GM18502 (cell line): ENCODE data around the gene MAST1.
"Not testable (repeated sequence)": the region's sequence is repeated elsewhere in the genome, so short reads cannot be mapped to it uniquely, and the experiment has no call there.

Experiments
- ATAC-seq: cut with Tn5 transposase; IDR thresholded peaks from one replicate; pipeline ENCODE4 v1.9.1; 2021; ENCODE audit warnings: mild to moderate bottlenecking; ENCODE audit not compliant: unreplicated experiment, poor library complexity

Gene MAST1

GRCh38 chr19:12838886-12839756, 806 bp downstream of the MAST1 start:
- no peak for ATAC-seq

GRCh38 chr19:12840091-12841079, 2.1 kb downstream of the MAST1 start:
- no peak for ATAC-seq

- ATAC-seq: no peak
Observed at GRCh38 chr19:12841094-12841493, 2.8 kb downstream of the MAST1 start.

- ATAC-seq: no peak
Observed at GRCh38 chr19:12842511-12842910, 4.2 kb downstream of the MAST1 start.

- ATAC-seq: no peak
Observed at GRCh38 chr19:12843328-12843727, 5.0 kb downstream of the MAST1 start.

GRCh38 chr19:12843999-12844732, 5.9 kb downstream of the MAST1 start:
- no peak for ATAC-seq

GRCh38 chr19:12846613-12847012, 8.3 kb downstream of the MAST1 start:
- not testable (repeated sequence) for ATAC-seq

GRCh38 chr19:12847159-12848139, 9.1 kb downstream of the MAST1 start:
- peak; percentile 61 for ATAC-seq

- ATAC-seq: no peak
Observed at GRCh38 chr19:12856653-12857052, 18.3 kb downstream of the MAST1 start.

GRCh38 chr19:12858041-12858928, 20.0 kb downstream of the MAST1 start:
- ATAC-seq: no peak

GRCh38 chr19:12859546-12859945, 21.2 kb downstream of the MAST1 start:
- ATAC-seq: no peak

- no peak for ATAC-seq
Observed at GRCh38 chr19:12864143-12864542, 25.8 kb downstream of the MAST1 start.

- ATAC-seq: no peak
Observed at GRCh38 chr19:12864721-12865715, 26.7 kb downstream of the MAST1 start.

- no peak for ATAC-seq
Observed at GRCh38 chr19:12865746-12866415, 27.6 kb downstream of the MAST1 start.

- ATAC-seq: no peak
Observed at GRCh38 chr19:12866416-12867119, 28.3 kb downstream of the MAST1 start.
